Measurements from ENCODE around the gene HEATR9. TPM values are rescaled to one million over a fixed set of nuclear protein-coding genes. Genes with fewer than 3 reads are reported as not detected.

HEATR9 gene
- total and polyA plus RNA-seq, 2 donors (not counting 1 experiment from before 2014, with no cell fraction given) = 0.06 TPM; not detected in 1

DNA sequence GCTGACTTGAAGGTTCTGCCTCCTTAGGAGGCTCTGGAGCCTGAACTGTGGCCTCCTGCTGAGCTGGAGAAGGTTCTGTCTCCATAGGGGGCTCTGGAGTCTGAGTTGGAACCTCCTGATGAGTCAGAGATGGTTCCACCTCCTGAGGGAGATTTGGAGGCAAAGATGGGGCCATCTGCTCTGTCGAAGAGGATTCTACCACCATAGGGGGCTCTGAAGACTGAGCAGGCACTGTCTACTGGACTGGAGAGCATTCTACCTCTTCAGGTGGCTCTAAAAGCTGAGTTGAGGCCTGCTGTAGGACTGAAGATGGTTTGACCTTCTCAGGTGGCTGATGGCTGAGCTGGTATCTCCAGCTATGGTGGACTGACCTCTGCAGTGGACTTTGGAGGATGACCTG lies 45.7 kb upstream of the HEATR9 start:
- ChIA-PET POLR2A (no interaction called here), CTCF (no interaction called here)
- no peak overlapping the region for H3K4me3 ChIP-seq (ENCODE audit: control extremely low read depth in 1 of 5, extremely low read depth in 1 of 5, insufficient read depth in 1 of 5, low read depth in 2 of 5, low read length in 4 of 5)
- WGBS (ENCODE audit: insufficient coverage) = 100% methylated on average over 1 of the region's 1 CpG
- ATAC-seq (ENCODE audit: low read depth) = no peak
- no peak for DNase-seq
- no peak overlapping the region for H3K4me3 Mint-ChIP-seq
- H3K27ac ChIP-seq (ENCODE audit: low read length in 2 of 2) = no peak overlapping the region
- no peaks in the 10 kb centered on the region for H4K20me1 ChIP-seq (ENCODE audit: control insufficient read depth, insufficient read depth, low read length, poor library complexity, severe bottlenecking)
- no peaks in the 10 kb centered on the region for H3K27me3 ChIP-seq (replicated peaks in 1 of 4; ENCODE audit: control extremely low read depth in 1 of 4, control insufficient read depth in 3 of 4, insufficient read depth in 4 of 4, low read length in 3 of 4)
- H3K9me3 ChIP-seq (ENCODE audit: control extremely low read depth in 1 of 3, control insufficient read depth in 2 of 3, insufficient read depth in 1 of 3, low read length in 2 of 3) = no peaks in the 10 kb centered on the region
- H3K4me1 Mint-ChIP-seq = no peaks in the 10 kb centered on the region
- no peak overlapping the region for H3K27ac Mint-ChIP-seq
- no peaks in the 10 kb centered on the region for H3K4me1 ChIP-seq (ENCODE audit: control insufficient read depth in 2 of 2, insufficient read depth in 2 of 2, low read length in 2 of 2)
- H3K27me3 Mint-ChIP-seq = no peaks in the 10 kb centered on the region
- TF ChIP-seq, protein P1, sequence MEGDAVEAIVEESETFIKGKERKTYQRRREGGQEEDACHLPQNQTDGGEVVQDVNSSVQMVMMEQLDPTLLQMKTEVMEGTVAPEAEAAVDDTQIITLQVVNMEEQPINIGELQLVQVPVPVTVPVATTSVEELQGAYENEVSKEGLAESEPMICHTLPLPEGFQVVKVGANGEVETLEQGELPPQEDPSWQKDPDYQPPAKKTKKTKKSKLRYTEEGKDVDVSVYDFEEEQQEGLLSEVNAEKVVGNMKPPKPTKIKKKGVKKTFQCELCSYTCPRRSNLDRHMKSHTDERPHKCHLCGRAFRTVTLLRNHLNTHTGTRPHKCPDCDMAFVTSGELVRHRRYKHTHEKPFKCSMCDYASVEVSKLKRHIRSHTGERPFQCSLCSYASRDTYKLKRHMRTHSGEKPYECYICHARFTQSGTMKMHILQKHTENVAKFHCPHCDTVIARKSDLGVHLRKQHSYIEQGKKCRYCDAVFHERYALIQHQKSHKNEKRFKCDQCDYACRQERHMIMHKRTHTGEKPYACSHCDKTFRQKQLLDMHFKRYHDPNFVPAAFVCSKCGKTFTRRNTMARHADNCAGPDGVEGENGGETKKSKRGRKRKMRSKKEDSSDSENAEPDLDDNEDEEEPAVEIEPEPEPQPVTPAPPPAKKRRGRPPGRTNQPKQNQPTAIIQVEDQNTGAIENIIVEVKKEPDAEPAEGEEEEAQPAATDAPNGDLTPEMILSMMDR (IDR thresholded peaks at IDR 0.05) = no peak
- no peak overlapping the region for H3K4me2 ChIP-seq (replicated peaks; ENCODE audit: low read depth, low read length, poor library complexity, severe bottlenecking)
- H3K9ac ChIP-seq (ENCODE audit: low read length) = no peak overlapping the region
- intact Hi-C loops (cut with micrococcal nuclease) = no loop called here
- H3K9me3 Mint-ChIP-seq (ENCODE audit: insufficient read depth) = no peaks in the 10 kb centered on the region
- no peak overlapping the region for H2AFZ ChIP-seq (ENCODE audit: insufficient read depth, low read depth, low read length, poor library complexity, severe bottlenecking)
- H3K36me3 ChIP-seq (replicated peaks in 1 of 2; ENCODE audit: control extremely low read depth in 1 of 2, control insufficient read depth in 1 of 2, extremely low read depth in 1 of 2, insufficient read depth in 2 of 2, low read length in 1 of 2) = no peaks in the 10 kb centered on the region
- H3K79me2 ChIP-seq (ENCODE audit: control insufficient read depth, insufficient read depth, low read length) = no peaks in the 10 kb centered on the region

GRCh38 chr17:35913609-35914008 lies 44.9 kb upstream of the HEATR9 start:
- TF ChIP-seq EZH2 (IDR thresholded peaks at IDR 0.05; ENCODE audit: borderline replicate concordance, insufficient read depth, low read depth, low read length, poor library complexity, severe bottlenecking) = no peak
- TF ChIP-seq, protein P1 (IDR thresholded peaks at IDR 0.05) = no peak
- H3K9ac ChIP-seq (ENCODE audit: low read length) = no peak overlapping the region
- H2AFZ ChIP-seq (ENCODE audit: insufficient read depth, low read depth, low read length, poor library complexity, severe bottlenecking) = no peak overlapping the region
- H3K4me3 ChIP-seq (ENCODE audit: control extremely low read depth in 1 of 5, extremely low read depth in 1 of 5, insufficient read depth in 1 of 5, low read depth in 2 of 5, low read length in 4 of 5) = no peak overlapping the region
- ChIA-PET CTCF (interaction anchor here (0.9 kb wide), 1 partner anchor 56 kb away, joined by 3 read pairs; no protein-coding TSS in a partner anchor), POLR2A (no interaction called here)
- H3K4me2 ChIP-seq (replicated peaks; ENCODE audit: low read depth, low read length, poor library complexity, severe bottlenecking) = no peak overlapping the region
- no peaks in the 10 kb centered on the region for H3K36me3 ChIP-seq (replicated peaks in 1 of 2; ENCODE audit: control extremely low read depth in 1 of 2, control insufficient read depth in 1 of 2, extremely low read depth in 1 of 2, insufficient read depth in 2 of 2, low read length in 1 of 2)
- ATAC-seq (ENCODE audit: low read depth) = no peak
- H4K20me1 ChIP-seq (ENCODE audit: control insufficient read depth, insufficient read depth, low read length, poor library complexity, severe bottlenecking) = no peaks in the 10 kb centered on the region
- H3K79me2 ChIP-seq (ENCODE audit: control insufficient read depth, insufficient read depth, low read length) = no peaks in the 10 kb centered on the region
- no peaks in the 10 kb centered on the region for H3K27me3 ChIP-seq (replicated peaks in 1 of 4; ENCODE audit: control extremely low read depth in 1 of 4, control insufficient read depth in 3 of 4, insufficient read depth in 4 of 4, low read length in 3 of 4)
- H3K27ac ChIP-seq (ENCODE audit: low read length in 2 of 2) = no peak overlapping the region
- H3K9me3 ChIP-seq (ENCODE audit: control extremely low read depth in 1 of 3, control insufficient read depth in 2 of 3, insufficient read depth in 1 of 3, low read length in 2 of 3) = no peaks in the 10 kb centered on the region
- H3K27ac Mint-ChIP-seq = no peak overlapping the region
- H3K4me1 Mint-ChIP-seq = no peaks in the 10 kb centered on the region
- intact Hi-C loops (cut with micrococcal nuclease) = no loop called here
- no peaks in the 10 kb centered on the region for H3K4me1 ChIP-seq (ENCODE audit: control insufficient read depth in 2 of 2, insufficient read depth in 2 of 2, low read length in 2 of 2)
- H3K27me3 Mint-ChIP-seq = no peaks in the 10 kb centered on the region
- H3K4me3 Mint-ChIP-seq = no peak overlapping the region
- H3K9me3 Mint-ChIP-seq (ENCODE audit: insufficient read depth) = no peaks in the 10 kb centered on the region
- WGBS (ENCODE audit: insufficient coverage) = 100% methylated on average over 4 of the region's 4 CpGs
- no peak for DNase-seq
